Measurements from ENCODE around the gene FSTL4. TPM values are rescaled to one million over a fixed set of nuclear protein-coding genes. Genes with fewer than 3 reads are reported as not detected.

The FSTL4 gene
- total RNA-seq, 6 donors from 2014 or later, result 0.49 to 4.6 (median 1.1) TPM

DNA sequence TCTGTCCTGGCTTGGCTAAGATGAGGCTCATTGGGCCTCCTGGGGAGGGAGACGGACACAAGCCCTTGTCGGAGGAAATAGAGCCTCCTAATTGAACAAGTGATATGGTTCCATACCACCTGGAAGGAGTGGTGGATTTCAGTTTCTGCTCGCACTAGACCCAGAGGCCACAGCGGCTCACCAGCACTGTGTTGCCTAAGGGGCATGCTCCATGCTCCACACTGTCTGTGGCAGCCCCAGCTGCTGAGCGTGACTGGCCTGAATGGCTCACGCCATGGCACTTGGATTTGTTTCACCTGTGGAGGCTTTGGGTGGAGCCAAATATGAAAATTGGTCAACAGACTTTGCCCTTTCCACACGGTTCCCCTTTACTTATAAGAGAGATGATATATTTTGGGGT is 379.4 kb downstream of the FSTL4 start:
- Histone ChIP-seq H3K27me3 (no peaks in the 10 kb centered on the region), H3K27ac (no peak overlapping the region), H3K36me3 (no peaks in the 10 kb centered on the region), H3K4me3 (no peak overlapping the region), H3K4me1 (no peaks in the 10 kb centered on the region), H3K9me3 (no peaks in the 10 kb centered on the region)
- ATAC-seq (ENCODE audit: low FRiP score in 2 of 2), result no peak
- DNase-seq, result peak in 1 of 2 donors; percentile 11
- 97 to 98% methylated on average over 5 to 7 of the region's 7 CpGs for WGBS, 2 donors
- TF ChIP-seq, protein P1, sequence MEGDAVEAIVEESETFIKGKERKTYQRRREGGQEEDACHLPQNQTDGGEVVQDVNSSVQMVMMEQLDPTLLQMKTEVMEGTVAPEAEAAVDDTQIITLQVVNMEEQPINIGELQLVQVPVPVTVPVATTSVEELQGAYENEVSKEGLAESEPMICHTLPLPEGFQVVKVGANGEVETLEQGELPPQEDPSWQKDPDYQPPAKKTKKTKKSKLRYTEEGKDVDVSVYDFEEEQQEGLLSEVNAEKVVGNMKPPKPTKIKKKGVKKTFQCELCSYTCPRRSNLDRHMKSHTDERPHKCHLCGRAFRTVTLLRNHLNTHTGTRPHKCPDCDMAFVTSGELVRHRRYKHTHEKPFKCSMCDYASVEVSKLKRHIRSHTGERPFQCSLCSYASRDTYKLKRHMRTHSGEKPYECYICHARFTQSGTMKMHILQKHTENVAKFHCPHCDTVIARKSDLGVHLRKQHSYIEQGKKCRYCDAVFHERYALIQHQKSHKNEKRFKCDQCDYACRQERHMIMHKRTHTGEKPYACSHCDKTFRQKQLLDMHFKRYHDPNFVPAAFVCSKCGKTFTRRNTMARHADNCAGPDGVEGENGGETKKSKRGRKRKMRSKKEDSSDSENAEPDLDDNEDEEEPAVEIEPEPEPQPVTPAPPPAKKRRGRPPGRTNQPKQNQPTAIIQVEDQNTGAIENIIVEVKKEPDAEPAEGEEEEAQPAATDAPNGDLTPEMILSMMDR (IDR thresholded peaks at IDR 0.05), result no peak
- TF ChIP-seq POLR2AphosphoS5 (IDR thresholded peaks at IDR 0.05), result no peak
- TF ChIP-seq EP300 (IDR thresholded peaks at IDR 0.05), result no peak
- no peak for TF ChIP-seq POLR2A (IDR thresholded peaks at IDR 0.05)

DNA sequence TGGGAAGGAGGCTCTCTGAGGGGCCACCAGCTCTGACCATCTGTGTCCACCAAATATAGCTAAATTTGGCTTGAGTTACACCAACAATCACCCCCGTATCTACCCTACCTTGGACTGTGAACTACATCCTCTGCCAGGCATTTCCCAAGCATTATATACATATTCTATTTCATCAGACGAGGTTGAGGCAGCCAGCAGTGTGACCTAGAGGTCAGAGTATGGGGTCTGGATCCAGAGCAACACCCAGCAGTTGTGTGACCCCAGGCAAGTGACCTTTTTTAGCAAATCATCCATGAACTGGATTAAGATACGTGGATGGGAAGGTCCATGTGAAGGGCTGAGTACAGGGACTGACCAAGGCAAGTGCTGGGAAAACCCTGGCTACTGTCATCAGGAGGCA is 379.9 kb downstream of the FSTL4 start:
- TF ChIP-seq POLR2A (IDR thresholded peaks at IDR 0.05) (no peak), EP300 (IDR thresholded peaks at IDR 0.05) (no peak), POLR2AphosphoS5 (IDR thresholded peaks at IDR 0.05) (no peak)
- TF ChIP-seq, protein P1 (IDR thresholded peaks at IDR 0.05), result no peak

DNA sequence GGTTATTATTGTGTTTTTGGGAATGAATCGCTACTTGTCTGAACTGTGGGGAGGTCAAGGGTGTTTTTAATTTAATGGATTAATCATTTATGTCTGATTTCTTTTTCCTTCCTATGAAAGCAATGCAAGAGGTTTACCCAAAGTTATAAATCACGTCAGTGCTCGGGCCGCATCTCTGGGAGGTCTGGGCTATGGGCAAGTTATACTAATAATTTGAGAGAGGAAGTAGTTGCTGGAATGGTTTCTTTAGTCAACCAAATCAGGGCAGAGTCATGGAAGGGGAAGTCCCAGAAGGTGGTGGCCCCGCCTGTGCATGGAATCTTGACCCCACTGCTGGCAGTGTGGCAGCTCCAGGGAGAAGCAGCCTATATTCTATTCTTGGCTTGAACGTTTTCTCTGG is 380.3 kb downstream of the FSTL4 start:
- no peak overlapping the region for H3K4me3 ChIP-seq
- TF ChIP-seq POLR2A (IDR thresholded peaks at IDR 0.05), result no peak
- TF ChIP-seq POLR2AphosphoS5 (IDR thresholded peaks at IDR 0.05), result no peak
- TF ChIP-seq, protein P1 (IDR thresholded peaks at IDR 0.05), result no peak
- no peak for TF ChIP-seq EP300 (IDR thresholded peaks at IDR 0.05)
- H3K27ac ChIP-seq, result no peak overlapping the region
- 66 to 82% methylated on average over 6 of the region's 6 CpGs for WGBS, 2 donors
- no peaks in the 10 kb centered on the region for H3K27me3 ChIP-seq
- DNase-seq (no peak), ATAC-seq (ENCODE audit: low FRiP score in 2 of 2) (no peak)
- H3K36me3 ChIP-seq, result no peaks in the 10 kb centered on the region
- H3K4me1 ChIP-seq, result no peaks in the 10 kb centered on the region
- H3K9me3 ChIP-seq, result no peaks in the 10 kb centered on the region

More for the DNA sequence above, 379.9 kb downstream of the FSTL4 start:
- WGBS, 2 donors, result 86 to 92% methylated on average over 3 of the region's 3 CpGs
- no peaks in the 10 kb centered on the region for H3K9me3 ChIP-seq
- H3K4me1 ChIP-seq, result no peaks in the 10 kb centered on the region
- H3K27ac ChIP-seq, result no peak overlapping the region
- H3K27me3 ChIP-seq, result no peaks in the 10 kb centered on the region
- H3K4me3 ChIP-seq, result no peak overlapping the region
- H3K36me3 ChIP-seq, result no peaks in the 10 kb centered on the region
- DNase-seq, result no peak
- ATAC-seq (ENCODE audit: low FRiP score in 2 of 2), result no peak

DNA sequence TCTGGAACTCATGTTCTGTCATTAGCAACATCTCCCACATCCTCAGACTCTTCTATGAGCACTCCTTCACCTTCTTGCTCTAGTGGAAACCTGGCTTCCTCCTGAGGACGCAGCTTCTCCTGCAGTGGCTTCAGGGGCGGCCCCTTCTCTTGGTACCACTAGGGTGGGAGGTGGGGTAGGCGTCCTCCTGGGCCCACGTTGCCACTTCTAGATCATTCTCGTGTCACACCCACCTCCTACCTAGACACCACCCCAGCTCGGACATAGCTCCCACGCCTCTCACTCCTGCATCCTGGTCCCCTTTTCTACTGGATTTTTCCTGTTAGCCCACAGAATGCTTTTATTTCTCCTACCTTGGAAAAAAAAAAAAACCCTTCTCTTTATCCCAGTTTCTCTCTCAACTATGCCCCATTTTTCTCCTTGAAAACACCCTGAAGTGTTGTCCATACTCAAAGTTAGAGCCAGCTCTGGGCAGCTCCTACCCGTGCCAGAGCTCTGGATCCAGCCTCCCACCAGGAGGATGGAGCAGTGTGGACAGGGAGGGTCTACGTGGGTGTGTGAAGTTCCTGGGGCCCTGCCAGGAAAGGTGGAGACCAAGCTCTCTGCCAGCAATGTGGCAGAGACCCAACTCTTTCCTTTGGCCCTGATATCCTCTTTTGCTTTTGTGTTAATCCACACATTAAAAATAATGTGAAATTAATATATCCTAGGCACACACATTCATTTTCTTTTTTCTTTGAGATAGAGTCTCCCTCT is 381.3 kb downstream of the FSTL4 start:
- Histone ChIP-seq H3K4me3 (no peak overlapping the region), H3K9me3 (no peaks in the 10 kb centered on the region), H3K36me3 (no peaks in the 10 kb centered on the region), H3K4me1 (no peaks in the 10 kb centered on the region), H3K27me3 (no peaks in the 10 kb centered on the region), H3K27ac (no peak overlapping the region)
- DNase-seq (no peak), ATAC-seq (ENCODE audit: low FRiP score in 2 of 2) (no peak)
- 70 to 71% methylated on average over 9 of the region's 9 CpGs for WGBS, 2 donors
- TF ChIP-seq, protein P1 (IDR thresholded peaks at IDR 0.05), result no peak
- TF ChIP-seq POLR2A (IDR thresholded peaks at IDR 0.05) (no peak), POLR2AphosphoS5 (IDR thresholded peaks at IDR 0.05) (no peak)

All from upper lobe of left lung (tissue), 6 donors.